Activated CD8-positive, alpha-beta memory T cell treated with anti-CD3 and anti-CD28 coated beads for 1 hour (primary cell): ENCODE measurements around the gene KCNK4.
"Not testable (repeated sequence)": the region's sequence is repeated elsewhere in the genome, so short reads cannot be mapped to it uniquely, and the experiment has no call there.

Experiments used
- DNase-seq, 2 donors: peaks; one replicate each; pipeline ENCODE4 v3.0.0-alpha.2; 2020; ENCODE audit warnings: low read depth in 1 of 2; ENCODE audit errors: extremely low read depth in 1 of 2

Gene KCNK4

DNA sequence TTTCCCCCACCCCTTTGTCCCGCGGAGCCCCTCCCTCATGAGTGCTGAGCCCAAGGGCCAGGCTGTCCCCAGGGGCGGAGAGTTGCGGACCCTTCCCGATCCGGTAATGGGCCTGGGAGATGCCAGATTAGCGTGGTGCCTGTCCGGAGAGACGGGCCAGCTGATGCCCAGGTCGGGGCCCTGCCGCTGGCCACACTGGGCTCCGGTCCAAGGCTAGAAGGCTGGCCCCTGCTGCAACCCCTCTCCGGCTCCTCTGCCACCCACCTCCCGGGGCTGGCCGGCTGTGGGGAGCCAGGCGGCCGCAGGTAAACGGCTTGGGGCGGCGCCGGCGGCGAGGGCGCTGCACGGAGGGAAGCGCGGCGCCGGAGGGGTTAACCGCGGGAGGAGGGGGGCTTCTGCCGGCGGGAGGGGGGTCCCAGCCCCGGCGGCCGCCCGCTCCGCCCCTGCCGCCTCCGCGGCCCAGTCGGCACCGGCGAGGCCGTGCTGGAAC is at the start of gene KCNK4:
KCNK4 (plus strand) TSS at position 41 of the 490 bp plus-strand sequence. CDS start 1,717 bp downstream, outside the sequence.
- no peak for DNase-seq

DNA sequence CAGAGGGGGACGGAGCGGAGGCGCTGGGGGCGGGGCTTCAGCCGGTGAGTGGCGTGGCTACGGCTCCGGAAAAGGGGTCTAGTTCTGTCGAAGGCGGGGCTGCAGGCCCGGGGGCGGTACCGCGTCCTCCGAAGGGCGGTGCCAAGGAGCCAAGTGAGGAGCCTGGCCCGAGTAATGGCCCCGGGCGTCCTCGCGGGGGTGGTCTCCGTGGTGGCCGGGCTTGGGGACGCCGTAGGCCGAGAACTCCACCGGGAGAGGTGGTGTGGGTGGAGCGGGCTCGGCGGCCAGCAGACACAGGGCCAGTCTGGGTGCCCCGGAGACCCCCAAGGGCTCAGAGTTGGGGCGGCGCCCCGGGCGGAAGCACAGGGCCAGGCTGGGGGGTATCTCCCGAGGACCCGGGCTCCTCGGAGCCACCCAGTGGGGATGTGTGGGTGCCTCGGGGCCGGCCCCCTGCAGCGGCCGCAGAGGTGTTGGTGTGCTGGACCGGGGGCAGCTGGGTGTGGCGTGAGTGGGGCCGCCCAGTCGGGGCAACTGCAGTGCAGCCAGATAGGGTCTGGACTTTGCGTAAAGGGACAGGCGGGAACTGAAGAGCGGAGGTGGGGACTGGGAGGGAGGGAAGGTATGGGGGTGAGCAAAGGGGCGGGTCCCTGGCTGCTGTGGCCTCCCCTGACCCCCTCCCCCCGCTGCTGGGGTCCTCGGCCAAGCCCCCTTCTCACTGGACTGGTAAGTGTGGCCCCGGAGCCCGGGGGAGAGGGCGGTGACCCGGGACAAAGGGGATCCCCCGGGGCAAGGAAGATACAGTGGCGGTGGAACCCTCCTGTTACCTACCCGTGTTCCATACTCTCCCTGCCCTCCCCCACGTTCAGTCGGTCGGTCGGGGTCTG is 49.4 kb upstream of the KCNK4 start:
- DNase-seq, result peak; percentile 99

DNA sequence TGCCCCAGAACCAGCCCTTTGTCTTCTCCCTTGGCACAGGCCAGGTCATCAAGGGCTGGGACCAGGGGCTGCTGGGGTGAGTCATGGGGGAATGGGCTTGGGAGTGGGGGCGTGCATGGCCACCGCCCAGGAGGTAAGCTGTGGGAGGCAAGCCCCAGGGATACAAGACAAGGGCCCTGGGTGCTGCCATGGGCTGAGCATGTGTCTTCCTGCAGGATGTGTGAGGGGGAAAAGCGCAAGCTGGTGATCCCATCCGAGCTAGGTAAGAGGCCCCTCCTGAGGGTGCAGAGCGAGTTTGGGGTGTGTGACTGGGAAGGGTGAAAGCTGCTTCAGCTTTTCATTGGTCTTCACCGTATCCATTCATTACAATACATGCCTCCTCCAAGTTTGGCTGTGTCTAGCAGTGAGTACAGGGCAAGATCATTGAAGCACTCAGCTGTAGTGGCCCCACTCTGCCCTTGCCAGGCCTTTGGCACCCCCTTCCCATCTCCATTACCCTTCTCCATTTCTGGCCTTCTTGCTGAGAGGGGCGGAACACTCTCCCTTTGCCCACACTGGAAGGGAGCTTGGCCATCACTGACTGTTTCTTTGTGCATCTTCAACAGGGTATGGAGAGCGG is 47.8 kb upstream of the KCNK4 start:
- no peak for DNase-seq

DNA sequence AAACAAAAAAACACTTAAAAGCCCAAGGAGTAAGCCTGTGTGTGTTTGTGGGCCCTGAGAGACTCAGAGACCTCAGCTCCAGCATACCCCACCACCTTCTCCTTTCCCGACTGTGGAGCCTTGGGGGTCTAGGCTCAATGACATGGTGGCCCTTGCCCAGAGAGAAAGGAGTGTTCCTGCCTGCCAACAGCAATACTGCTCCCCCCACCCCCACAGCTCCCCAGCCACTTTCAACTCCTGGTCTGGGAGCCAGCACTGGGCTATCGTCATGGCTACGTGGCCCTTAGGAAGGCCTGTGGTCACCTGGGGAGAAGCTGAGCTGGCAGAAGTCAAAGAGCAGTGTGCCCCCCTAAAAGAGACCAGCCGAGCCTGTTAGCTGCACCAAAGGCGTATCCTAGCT is 47.0 kb upstream of the KCNK4 start:
- no peak for DNase-seq

DNA sequence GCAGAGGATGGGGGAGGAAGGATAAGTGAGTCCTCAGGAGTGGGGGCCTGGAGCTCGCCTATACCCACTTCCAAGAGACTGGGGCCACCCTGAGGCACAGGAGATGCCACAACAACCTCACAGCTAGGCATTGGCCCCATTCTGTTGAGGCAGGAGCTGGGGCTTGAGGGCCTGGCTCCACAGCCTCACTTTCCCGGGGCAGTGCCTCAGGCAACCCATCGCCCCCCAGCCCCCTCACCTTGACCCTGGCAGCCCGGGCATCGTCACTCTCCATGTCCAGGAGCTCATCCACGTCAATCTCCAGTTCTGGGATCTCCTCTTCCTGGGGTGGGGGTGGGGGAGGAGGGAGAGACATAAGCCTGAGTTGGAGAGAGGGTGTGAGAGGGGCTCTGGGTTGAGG is 46.1 kb upstream of the KCNK4 start:
- no peak for DNase-seq

DNA sequence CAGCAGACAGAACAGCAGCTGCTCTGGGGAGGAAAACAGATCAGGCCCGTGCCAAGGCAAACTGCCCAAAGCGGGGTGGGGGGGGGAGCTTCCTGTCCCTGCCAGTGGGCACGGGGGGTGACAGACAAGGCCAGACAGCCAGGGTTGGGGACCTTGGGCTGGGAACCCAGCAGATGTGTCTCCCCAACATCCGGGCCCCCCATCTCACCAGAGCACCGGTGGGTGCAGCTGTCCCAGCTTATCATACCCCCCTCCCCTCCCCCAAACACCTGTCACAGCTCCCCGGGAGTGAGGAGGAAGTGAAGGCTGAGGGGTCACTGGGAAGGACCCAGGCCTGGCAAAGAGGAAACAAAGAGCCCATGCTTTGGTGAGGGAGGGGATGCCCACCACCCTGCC is 45.7 kb upstream of the KCNK4 start:
- peak in 1 of 2 donors; percentile 32 for DNase-seq

DNA sequence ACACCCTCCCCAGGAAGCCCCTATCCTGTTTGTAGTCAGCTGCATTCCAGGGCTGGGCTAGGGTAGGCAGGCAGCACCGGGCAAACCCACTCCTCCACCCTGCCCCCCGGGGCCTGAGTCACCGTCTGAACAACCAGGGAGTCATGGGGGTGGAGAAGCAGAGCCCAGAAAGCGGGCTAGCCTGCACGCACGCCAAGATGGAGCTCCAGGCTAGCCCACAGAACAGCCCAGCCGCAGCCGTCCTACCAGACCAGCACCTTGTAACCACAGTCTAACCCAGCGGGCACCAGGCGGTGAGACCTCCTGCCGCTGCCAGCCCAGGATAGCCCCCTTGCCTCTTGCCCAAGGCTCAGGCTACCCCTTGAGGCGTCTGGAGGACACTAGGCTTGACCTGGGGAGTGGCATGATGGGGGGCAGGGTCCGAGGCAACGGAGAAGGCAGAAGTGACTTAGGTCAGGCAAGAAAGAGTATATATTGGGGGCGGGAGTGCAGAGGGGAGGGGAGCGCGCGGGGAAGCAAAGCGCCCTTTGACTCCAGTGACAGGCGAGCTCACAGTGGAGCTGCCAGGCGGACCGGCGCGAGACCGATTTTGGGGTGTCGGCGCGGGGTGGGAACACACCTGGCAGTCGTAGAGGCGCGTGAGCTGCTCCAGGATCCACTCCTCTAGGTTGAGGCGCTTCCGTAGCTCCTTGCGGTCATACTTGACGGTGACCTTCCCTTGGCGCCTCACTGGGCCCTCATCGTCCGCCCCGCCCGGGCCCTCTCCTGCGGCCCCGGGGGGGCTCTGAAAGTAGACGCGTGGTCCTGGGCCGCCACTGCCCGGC is 45.1 kb upstream of the KCNK4 start:
- DNase-seq, result peak in 1 of 2 donors; percentile 52

DNA sequence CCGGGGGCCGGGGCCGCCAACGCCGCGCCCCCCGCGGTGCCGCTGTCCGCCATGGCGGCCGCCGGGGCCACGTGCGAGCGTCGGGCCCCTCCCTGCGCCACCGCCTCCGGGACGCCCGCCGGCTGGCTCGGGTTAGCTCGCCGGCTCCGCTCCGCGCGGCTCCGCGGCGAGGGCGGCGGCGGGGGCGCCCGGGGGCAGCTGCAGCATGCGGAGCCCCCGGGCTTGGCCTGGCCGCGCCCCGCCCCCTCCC is 44.6 kb upstream of the KCNK4 start:
- DNase-seq, result not testable (repeated sequence)

DNA sequence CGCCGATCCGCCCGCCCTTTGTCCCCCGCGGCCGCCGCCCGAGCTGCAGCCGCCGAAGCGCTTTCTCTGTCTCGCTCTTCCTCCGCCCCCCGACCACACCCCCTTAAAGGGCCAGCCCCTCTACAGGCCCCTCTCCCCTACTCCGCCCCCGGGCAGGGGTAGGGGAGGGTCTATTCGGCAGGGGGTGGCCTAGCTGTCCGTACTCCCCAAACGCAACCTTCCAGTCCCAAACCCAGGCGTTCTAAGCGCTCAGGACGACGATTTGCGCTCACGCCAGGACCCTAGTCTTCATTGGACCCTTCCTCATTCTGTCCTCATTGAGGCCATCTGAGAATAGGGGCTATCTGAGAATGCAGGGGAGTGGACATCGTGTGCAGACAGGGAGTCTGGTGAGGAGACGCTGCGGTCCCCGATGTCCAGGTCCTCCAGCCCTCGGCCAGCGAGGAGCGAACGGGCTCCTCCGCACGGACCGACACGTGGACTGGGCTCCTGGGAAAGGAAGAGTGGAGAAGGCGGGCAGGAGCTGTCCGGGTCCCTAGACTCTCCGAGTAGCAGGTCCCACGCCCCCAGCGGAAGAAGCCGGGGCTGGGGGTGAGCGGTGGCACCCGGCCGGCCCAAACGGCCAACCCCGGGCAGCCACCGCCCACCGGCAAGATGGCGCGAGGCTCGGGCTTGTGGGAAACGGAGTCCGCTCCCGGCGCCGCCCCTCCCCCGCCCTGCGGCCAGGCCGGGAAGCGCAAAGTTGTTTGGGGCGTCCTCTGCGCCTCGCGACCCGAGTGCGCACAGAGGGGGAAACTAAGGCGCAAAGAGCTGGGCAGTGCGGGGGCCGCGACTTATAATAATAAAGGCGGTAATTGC is 44.0 kb upstream of the KCNK4 start, which contains the start of gene PPP1R14B:
PPP1R14B (minus strand) TSS at position 73 of the 858 bp plus-strand sequence. CDS start 270 bp downstream, outside the sequence.
- DNase-seq, result peak in 1 of 2 donors; percentile 72

DNA sequence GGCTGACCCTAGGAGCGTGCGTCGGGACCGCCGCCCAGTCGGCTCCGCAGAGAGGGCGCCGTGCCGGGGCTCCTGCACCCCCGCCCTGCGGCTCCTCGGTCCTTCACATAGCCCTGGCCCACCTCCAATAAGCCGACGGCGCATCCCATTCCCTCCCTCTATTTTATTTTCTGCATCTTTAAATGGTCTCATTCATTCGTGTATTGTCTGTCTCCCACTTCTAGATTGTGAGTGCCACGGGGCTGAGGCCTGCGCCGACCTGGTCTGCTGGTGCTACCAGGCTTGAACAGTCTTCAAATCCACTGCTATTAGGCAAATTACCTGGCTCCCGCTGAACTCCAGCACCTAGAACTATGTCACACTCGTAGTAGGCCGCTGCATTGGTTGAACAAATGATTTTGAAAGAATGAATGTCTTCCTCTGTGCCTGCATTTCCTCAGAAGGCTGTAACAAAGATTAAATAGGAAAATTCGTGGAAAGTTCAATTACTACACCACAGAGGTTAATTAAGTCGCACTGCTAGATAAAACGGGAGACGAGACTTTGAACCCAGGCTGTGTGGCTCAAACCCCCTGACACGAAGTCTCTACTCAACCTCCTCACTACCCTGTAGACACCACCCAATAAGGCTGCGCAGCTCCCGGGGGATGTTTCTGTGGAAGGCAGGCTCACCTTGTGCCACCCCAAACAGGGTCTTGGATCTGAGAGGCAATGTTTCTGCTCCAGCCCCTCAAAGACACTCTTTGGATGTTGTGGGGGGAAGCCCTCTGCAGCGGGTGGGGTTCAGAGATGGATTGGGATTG is 43.2 kb upstream of the KCNK4 start:
- no peak for DNase-seq

DNA sequence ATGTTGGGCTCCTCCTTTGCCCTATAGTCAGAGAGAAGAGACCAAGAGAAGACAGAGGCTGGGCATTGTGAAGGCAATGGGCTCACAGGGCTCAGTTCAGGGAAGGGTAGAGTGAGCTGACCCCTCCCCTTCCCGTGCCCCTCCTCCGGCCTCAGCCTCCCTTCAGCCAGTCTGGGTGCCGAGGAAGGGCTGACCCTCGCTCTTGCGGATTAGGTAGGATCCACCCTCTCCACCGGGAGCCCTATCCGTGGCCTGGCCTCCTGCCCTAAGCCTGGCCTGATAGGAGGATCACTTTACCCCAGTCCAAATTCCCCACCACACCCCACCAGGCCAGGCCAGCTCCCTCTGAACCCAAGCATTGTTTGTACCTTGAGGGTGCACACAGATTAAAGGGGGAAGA is 42.5 kb upstream of the KCNK4 start:
- no peak for DNase-seq

DNA sequence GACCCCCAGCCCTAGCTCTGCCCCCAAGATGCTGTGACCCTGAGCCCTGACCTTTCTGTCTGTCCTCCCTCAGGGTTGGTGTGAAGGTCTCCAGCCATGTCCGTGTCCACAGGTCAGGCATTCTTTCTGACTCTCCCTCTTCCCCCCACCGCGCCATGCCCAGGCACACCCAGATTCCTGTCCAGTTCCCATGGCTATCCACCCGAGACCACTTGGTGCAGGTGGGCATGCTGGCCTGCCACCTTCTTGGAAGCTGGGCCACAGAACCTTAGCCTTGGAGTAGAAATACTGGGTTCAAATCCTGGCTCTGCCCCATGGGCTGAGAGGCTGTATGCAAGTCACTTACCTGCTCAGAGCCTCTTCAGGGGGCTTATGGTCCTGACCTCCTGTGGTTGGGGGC is 42.1 kb upstream of the KCNK4 start:
- DNase-seq, result no peak

DNA sequence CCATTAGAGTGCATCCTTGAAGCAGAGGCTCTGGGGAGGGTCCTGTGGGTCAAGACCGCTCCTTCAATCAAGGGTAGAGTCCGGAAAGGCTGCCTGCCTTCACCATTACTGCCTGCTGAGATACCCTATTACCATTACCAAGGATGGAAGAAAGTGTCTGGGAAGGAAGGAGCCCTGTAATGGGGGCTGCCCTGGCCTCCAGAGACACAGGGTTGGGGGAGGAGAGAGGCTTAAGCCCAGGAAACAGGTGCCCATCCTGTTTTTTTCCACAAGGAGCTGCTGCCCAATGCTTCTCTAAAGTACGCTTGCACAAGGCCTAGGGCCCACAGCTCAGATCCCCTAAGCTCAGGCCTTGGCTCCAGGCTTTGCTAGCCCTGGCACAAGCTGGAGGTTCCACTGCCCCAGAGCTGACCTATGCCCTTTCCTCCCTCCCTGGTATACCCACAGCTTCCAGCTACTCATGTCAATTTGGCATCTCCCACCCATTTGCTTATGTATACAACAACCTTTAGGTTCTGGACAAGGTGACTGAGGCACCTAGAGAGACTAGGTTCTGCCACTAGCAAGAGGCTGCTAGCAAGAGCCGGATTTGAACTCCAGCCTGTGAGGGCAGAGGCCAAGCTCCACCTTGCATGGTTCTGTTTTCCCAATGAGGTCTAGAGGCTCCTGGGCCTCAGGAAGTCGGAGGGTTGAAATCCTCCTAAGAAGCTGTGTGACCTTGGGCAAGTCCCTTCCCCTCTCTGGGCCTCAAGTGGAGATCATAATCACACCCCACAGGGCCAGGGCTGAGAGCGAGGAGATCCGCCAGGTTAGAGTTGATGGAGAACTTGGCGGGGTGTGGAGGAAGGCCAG is 41.3 kb upstream of the KCNK4 start:
- no peak for DNase-seq

DNA sequence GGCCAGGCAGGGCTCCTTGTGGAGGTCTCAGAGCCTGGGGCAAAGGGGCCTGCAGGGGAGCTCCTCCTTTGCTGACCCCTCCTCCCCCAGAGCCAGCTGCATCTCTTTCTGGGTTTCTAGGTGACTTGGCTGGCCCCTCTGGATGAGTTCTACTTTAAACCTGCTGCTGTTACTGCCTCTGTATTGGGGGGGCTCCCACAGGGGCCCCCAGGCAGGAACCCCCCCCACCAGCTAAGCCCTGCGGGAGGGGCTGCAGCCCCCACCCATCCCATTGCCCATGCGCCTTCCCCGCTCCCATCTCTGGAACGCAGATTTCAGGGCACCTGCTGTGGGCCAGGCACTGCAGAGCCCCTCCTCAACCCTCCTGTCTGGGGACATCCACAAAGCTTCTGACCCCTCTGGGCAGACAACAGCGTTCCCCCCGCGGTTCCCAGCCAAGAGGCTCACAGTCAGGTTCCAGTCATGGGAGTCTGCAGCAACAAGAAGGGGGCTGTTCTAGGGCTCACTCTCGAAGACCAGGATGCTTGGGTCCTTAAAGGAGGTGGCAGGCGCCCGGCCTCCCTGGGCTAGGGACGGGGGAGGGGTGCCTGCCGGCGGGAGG is 40.6 kb upstream of the KCNK4 start:
- no peak for DNase-seq

DNA sequence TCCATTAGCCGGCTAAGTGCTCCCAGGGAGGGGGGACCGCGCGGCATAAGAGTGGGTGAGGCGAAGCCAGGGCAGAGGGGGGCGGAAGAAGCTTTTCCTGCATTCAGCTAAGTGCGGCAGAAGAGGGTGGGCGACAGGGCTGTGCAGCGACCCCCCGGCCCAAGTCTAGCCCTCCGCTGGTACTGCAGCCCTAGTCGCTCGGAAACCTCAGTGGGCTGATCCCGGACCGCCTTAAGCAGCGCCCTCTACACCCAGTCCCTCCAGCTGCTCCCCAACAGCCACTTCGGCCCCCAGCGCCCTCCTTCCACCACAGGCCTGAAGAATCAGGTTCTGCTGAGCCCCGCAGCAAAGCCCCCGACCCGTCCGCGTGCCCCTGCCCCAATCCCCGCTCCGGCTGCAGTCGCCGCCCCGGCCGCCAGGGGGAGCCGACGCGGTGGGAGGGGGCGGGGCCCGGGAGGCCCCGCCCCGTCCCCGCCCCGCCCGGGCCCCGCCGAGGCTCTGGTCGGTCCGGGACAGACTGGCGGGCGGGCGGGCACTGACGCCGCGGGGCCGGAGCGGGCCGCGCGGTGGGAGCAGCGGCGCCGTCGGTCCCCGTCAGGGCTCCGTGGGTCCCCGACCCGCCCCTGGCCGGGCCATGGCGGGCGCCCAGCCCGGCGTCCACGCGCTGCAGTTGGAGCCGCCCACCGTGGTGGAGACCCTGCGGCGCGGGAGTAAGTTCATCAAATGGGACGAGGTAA is 39.9 kb upstream of the KCNK4 start, which contains the start of gene PLCB3:
PLCB3 (plus strand) TSS at position 515 of the 737 bp plus-strand sequence; CDS start at position 635, 120 bp downstream.
- DNase-seq, result peak in 1 of 2 donors; percentile 56

DNA sequence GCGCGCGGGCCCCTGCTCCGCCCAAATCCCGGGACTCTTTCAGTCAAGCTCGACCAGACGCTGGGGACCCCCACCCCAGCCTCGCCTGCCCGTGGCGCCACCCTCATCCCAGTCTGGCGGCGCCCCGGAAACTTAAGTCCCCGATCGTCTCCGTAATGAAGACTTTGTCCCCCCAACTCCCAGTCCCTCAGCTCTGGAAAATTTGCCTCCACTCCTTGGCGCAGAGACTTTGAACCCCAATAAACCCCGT is 39.4 kb upstream of the KCNK4 start:
- no peak for DNase-seq

DNA sequence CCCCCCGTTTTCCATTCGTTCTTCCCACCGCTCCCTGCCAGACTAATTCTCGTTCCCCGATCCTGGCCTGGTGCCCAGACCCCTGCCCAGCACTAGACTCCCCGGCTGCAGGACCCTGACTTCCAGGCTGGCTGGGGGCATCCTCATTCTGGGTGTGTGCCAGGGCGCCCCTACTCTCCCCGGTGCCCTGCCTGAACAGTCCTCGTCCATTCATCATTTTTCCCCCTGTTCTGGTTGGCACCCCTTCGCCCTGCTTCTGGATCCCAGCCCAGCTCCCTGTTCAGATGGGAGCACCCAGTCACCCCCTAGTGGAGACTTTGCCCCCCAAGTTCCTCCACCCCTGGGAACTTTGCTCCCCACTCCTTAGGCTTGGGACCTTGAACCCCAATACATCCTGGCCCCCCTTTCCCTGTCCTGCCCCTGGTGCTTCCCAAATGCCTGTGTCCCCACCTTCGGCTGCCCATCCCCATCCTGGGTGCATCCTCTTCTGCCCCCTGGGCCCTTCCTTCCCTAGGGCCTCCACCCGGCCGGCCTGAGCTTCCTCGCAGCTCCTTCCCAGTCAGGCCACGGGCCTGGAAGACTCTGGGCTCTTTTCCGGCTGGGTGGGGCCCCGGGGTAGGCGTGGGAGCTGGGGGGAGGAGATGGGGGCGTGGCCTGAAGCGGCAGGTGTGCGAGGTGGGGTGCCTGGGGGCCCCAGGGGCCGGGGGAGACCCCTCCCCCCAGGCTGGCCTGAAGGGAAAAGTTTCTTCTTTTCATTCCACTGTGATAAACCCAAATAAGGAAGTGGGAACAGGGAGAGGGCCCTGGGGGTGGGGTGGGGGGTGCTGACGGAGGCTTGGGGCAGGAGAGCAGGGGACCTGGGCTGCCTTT is 38.9 kb upstream of the KCNK4 start:
- DNase-seq, result no peak
